AG20443 (cell line): Measurements from ENCODE around the gene AVPR2.

Experiments
- DNase-seq: peaks from one replicate; pipeline ENCODE4 v3.0.0; 2012; ENCODE audit warnings: low spot score, mixed read lengths

AVPR2 gene

GRCh38 chrX:153913701-153914100 is 9.2 kb downstream of the AVPR2 start:
- DNase-seq: no peak

- no peak for DNase-seq
Observed at GRCh38 chrX:153917869-153918268, 13.4 kb downstream of the AVPR2 start.

DNA sequence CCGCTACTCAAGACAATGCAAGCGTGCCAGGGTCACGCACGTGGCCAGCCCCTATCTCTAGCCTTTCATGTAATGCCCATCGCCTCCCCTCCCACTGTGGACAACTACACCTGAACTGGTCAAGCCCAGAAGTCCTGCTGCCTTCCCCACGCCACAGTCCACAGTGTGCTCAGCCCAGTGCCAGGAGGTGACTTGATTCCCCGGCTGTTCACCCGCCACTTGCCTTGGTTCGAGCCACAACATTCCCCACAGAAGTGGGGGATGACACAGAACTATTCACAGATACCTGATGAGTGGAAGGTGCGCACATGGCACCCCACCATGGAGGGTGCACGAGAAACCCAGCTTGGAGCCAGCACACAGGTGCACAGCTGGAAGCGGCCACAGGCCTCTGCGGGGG is 14.8 kb downstream of the AVPR2 start:
- DNase-seq: no peak

DNA sequence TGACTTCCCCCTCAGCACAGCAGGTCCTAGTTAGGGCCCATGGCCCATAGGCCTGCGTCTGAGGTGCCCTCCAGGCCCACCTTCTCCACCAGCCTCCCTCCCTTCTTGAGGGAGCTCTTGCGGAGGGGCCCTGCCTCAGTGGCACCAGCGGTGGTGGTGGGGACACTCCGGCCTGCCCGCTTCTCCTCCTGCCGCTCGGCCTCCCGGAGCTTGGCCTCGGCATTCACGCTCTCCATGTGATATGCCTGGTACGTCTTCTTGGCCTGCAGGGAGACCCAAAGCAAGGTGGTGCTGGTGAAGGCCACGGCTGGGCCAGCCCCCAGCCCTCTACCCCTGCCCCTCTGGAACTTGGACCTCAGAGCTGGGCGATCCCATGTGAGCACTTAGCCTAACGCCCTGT is 16.1 kb downstream of the AVPR2 start:
- no peak for DNase-seq

DNA sequence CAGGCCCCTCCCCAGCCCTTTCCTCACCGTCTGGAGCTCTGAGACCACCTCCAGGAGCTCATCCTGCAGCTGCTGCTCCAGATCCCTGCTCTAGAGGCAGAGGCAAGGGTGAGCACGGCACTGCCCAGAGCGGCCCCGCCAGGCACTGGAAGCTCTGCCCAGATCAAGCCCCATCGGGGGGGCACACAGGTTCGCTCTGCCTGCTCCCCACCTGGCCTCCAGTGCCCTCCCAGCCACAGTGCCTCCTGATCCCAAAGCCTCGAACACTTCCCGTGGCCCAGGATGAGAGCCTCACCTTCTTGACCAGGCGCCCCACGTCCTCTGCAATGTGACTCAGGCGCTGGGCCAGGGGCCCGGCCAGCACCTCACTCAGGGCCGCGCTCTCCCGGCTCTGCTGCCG is 16.6 kb downstream of the AVPR2 start:
- DNase-seq: no peak

- no peak for DNase-seq
Observed at GRCh38 chrX:153921511-153922446, 17.3 kb downstream of the AVPR2 start.

DNA sequence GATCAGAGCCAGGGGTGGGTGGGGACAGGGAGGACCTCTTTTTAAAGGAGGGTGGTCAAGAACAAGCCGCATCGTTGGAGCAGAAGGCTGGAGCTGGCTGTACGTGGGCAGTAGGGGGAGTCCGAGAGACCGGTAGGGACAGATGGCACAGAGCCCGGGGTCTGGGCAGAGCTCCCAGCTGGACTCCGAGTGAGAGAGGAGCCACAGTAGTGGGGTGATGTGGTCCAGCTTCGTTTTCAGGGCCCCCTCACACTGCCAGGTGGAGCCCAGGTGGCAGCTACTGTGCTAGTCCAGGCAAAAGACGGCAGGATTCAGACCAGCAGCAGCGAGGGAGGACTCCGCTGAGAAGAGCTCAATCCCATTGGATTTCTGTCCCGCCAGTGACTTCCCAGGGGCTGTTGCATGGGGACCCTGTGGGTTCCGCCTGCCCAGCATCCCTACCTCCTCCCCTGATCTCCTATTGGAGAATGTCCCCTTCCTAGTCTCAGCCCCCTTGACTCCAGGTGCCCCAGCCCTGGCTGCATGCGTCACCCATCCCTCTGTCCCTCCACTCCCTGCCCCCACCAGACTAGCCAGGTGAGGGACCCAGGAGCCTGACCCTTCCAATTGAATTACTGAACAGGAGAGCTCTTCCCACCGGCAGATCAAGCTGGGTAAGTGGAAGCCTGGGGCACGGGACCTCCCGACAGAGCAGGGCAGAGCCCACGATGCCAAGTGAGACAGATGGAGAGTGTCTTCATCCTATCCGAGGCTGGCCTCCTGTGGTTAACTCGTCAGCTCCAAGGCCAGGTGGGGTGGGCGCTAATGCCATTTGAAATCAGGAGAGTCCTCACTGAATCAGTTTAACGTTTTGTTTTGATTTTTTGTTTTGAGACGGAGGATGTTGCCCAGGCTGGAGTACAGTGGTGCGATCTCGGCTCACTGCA is 18.7 kb downstream of the AVPR2 start:
- peak; percentile 69 for DNase-seq

DNA sequence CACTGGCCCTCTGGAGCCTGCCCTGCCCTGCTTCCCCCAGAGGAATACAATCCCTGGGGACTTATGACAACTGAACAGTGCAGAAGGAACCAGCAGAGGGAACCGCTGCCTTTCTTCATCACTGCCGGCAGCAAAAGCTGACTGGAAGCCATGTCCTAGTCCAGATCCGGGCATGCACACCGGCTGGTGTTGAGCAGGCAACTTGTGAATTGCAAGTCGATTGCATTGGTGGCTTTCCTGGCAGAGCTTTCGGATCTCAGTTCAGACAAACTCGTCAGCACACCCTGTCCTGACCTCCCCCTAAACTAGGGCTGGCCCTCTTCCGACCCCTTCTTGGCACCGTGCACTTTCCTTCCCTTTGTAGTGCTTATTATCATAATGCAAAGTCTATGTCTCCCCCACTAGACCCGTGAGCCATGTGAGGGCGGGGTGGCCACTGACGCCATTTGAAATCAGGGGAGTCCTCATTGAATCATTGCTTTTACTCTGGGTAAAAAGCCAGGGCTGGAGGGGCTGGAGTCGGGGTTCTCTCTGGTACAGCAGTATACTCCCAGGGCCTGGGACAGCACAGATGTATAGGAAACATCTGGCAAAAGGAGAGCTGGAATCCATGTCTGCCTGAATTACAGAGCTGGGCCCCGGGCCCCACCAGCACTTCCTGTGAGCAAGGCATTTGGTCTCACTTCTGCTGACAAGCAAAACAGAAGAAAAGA is 19.8 kb downstream of the AVPR2 start:
- DNase-seq: no peak

DNA sequence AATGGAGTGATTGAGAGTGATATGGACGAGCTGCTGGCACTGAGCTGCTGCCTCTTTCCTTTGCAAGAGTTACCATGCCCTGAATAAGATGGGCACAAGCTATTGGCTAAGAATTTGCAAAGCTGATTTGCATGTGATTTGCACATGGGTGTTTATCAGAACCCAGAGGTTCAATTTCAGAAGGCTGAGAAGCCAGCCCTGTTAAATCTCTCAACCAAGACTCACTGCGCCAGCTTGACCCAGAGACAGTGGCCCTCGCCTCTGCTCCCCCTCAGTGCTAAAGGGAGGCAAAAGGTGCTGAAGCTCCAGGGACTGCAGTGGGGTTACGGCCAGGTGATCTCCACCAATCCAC is 20.9 kb downstream of the AVPR2 start:
- no peak for DNase-seq

GRCh38 chrX:153925739-153926551 is 21.5 kb downstream of the AVPR2 start, which contains the start of gene ARHGAP4:
Gene ARHGAP4, minus strand, starts transcription at chrX:153926264. Its CDS starts 62 bp downstream, at chrX:153926202.
- DNase-seq: no peak

GRCh38 chrX:153926552-153926857 is 22.0 kb downstream of the AVPR2 start:
- no peak for DNase-seq

- DNase-seq: no peak
Observed at GRCh38 chrX:153926858-153927671, 22.6 kb downstream of the AVPR2 start.

DNA sequence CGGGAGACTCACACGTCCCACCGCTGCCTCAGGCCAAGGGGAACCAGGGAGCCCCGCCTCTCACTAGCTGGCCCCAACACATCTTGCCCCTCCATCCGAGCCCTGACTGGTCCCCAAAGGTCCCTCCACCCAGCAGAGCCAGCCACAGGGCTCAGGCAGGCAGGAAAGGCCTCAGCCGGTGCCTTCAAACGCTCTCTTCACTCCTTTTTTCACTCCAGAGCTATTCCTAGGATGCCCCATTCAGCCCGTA is 23.1 kb downstream of the AVPR2 start:
- no peak for DNase-seq

DNA sequence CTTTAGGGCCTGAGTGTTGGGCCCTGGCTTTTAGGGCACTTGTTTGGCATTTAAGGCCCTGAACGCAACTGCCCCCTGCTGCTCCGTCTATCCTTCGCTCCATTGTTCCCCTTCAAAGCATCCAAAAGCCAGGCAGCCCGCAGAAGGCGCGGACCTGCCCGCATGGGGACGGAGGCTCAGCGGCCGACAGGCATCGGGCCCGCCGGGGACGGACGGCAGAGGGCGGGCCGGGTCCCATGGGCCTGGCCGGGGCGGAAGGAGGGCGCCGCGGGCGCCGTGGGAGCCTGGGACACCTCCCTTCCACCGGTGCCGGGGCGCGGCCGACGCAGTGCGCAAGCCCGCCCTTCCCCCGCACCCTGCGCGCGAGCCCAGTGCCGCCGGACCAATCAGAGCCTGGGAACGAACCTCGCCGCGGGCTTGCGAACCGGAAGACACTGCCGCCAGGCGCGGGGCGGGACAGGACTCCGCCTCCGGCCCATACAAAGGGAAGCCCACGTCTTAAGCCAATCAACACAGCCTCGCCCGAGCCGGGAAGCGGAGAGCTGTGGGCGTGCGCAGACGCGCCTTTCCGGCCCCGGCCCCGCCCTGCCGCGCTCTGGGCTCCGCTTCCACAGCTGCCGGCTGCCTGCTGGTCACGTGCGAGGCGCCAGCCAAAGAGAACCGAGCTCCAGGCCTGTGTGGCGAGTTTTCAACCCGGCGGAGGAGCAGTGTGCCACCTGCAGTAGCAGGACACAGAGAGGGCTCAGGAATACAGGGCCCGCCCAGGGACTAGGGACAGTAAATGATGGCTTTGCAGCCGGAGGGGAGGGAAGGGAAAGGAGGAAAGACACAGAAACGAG is 23.7 kb downstream of the AVPR2 start:
- DNase-seq: peak; percentile 95

- DNase-seq: no peak
Observed at GRCh38 chrX:153928846-153929245, 24.4 kb downstream of the AVPR2 start.

- DNase-seq: no peak
Observed at GRCh38 chrX:153929576-153929975, 25.1 kb downstream of the AVPR2 start.

- DNase-seq: no peak
Observed at GRCh38 chrX:153930011-153930910, 25.8 kb downstream of the AVPR2 start.

DNA sequence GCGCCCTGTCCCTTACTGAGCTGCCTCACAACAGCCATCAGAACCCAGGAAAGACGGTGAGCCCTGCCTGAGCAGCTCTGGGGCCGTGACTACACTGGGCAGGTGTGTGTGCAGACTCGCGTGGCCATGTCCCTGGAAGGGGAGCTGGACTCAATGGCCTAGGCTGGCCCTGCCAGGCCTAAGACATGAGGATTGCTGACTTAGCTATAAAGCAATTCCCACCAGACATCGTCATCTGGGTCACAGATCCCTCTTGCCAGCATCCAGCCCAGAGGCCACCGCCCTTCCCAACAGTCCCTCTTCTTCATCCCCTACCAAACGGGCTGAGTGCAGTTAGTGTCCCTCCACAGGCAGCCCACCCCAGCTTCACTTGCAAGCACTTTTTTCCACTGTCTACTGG is 26.7 kb downstream of the AVPR2 start:
- DNase-seq: no peak

DNA sequence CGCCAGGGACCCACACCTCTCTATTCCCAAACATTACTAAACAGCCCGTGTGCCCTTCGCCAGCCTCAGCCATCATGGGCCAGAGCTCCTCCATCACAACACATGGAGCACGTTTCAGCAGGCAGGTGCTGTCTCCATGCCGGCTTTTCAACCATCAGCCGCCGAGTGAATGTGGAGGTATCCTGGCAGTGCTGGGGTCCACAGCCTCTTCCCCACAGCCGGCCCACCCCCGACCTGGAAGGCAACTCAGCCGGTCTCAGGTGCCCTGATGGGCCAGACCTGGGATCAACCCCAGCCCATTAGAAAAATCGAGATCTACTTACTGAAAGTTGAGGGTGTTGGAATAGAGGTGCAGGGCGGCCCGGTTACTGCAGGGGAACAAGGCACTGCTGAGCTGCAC is 27.3 kb downstream of the AVPR2 start:
- no peak for DNase-seq
